HG03439 (cell line): Measurements from ENCODE around the gene PTPRG.

Experiments used
- ATAC-seq: cut with Tn5 transposase; IDR thresholded peaks from one replicate; pipeline ENCODE4 v1.9.1; 2021; ENCODE audit warnings: mild to moderate bottlenecking, moderate library complexity; ENCODE audit not compliant: unreplicated experiment

PTPRG gene

DNA sequence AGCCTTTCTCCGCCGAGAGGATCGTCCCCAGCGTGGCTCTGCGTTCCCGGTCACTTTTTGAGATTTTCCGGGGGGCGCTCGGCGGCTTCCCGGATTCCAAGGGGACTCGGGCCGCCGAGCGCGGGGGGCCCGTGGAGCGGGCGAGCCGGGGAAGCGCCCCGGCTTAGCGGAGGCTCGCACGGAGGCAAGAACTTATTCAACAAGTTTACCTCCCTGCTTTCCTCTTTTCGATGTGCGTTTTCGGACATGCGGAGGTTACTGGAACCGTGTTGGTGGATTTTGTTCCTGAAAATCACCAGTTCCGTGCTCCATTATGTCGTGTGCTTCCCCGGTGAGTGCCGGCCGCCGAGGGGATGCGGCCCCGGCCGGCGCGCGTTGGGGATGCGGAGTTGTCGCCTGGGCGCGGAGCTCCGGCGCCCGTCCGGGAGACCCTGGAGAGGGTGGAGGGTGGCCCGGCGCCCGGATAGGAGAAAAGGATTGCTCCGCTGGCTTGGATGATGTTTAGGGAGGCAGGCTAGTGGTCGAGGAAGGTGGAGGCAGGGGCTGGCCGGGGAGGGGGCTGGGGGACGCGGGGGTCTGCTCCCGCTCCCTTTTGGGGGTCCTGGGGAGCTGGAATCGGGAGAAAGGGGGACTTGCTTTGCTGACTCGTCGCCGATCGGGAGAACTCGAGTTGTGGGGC is 810 bp downstream of the PTPRG start:
- ATAC-seq = no peak

DNA sequence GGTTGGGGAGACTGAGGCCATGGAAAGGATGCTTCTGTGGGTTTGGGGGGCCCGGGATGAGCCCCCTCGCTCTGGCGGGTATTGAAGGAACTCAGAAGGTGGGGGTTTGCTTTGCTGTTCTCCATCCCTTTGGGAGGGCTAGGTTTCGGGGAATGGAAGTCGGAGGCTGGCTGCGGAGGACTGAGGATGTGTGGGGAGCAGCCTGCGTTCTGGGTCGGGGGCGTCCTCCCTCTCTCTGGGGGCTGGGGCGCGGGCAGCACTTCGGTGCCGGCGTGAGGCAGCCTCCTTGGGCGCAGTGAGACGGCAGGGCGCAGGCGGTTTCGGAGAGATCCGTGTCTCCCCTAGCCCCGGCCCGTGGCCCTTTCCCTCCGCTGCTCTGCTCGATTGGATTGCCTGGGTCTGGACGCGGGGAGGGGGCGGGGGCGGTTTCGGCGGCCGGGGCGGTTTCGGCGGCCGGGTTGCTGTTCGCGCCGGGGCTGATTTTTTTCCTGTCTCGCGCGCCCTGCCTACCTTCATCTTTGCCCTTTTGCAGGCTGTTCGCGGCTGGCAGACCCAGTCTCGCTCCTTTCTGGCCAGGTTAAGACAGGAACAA is 1.4 kb downstream of the PTPRG start:
- no peak for ATAC-seq

DNA sequence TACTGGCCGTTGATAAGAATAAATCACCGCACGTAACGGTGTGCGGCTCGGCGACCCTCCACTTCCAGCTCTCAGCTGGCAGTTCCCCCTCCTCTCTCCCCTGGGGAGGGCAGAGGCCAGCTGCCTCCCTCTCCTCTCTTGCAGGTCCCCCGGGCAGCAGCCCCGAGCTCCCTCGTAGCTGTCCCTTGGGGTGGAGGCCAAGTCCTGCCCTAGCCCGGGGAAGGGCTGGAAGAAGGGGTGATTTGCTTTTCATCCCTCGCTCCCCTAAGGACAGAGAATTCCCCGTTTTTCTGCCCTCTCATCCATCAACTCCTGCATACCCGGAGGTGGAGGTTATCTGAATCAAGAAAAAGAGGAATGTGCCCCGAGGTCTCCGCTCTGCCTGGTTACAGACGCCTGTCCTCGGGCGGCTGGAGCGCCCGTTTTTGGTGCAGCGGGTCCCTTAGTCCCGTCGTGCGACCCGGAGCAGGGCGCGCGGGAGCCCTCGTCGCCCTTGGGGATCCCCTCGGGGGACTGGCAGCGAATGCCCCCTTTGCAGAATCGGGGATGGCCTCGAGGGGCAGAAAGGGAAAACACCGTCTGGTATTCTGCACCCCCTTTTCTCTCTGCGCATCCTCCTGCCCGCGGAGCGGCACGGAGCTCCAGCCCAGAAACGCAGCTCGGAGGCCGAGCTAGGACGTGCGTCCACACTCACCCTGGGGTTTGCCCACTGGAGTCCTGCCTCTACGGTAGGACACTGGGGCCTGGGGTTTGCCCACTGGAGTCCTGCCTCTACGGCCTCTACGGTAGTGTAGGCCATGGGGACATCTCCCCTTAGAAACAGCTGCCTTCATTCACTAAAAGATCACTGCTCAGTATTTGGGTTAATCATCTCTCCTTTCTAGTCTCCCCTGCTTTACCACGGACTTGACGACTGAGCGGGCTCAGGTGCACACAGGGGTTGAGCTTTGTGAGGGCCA is 2.2 kb downstream of the PTPRG start:
- ATAC-seq = no peak

DNA sequence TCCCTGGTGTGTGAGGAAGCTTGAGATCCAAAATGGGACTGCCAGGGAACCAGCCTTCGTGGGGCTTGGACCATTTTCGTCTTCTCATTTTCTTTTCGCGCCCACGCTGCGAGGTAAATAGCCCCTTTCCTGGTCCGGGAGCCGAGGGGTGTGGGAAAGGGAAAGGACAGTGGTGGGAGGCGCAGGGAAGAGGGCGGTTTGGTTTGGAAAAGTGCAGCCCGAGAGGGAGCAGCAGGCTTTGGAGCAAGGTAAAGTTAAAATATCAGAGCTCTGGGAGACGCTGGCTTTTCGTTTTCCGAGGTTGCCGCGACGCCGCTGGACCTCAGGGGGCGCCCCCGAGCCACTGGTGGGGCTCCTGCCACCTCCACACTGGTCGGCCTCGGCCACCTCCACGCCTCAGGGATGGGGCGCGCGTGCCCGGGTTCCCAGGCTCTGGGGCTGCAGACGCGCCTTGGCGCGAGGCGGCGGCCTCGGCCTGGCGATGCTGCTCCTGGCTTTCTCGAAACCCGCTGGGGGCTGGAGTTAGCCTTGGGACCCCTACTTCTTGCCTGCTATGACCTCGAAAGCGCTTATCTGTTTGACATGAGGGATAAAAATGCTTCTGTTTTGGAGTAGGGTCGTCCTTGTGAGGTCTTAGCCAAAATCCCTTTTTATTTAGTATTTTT is 3.2 kb downstream of the PTPRG start:
- no peak for ATAC-seq

DNA sequence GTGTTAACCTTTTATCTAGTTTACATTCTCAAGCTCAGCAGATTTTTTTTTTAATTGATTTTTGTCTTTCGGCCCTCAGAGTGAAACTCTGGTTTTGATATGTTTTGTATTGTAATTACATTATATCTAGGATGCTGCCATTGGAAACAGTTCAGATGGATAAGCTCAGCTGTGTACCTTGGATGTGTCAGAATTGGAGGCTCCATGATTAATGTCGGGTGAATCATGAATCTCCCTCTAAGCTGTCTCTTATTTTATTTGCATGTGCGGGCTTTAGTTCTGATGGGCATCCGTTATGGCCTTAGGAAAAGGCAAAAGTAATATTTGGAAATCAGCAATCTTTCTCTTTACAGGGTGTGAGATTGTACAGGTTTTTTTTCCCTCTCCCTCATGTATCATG is 4.2 kb downstream of the PTPRG start:
- no peak for ATAC-seq

DNA sequence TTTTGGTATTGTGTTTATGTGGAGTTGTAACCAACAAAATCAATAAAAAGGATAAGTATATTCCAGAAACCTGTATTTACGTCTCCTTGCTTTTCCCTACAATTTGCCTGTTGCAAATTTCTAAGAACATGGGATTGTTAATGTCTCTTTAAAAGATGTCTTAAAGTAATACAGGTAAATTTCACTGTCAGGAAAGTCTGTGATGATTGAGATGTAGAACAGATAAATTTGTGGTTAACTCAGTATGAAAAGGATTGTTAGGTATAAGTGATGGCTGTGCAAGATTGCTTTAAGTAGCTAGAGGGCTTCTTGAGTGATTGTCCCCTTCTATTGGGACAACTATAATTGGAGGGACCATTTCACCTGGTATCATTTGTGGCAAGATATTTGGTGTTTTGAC is 6.8 kb downstream of the PTPRG start:
- no peak for ATAC-seq

DNA sequence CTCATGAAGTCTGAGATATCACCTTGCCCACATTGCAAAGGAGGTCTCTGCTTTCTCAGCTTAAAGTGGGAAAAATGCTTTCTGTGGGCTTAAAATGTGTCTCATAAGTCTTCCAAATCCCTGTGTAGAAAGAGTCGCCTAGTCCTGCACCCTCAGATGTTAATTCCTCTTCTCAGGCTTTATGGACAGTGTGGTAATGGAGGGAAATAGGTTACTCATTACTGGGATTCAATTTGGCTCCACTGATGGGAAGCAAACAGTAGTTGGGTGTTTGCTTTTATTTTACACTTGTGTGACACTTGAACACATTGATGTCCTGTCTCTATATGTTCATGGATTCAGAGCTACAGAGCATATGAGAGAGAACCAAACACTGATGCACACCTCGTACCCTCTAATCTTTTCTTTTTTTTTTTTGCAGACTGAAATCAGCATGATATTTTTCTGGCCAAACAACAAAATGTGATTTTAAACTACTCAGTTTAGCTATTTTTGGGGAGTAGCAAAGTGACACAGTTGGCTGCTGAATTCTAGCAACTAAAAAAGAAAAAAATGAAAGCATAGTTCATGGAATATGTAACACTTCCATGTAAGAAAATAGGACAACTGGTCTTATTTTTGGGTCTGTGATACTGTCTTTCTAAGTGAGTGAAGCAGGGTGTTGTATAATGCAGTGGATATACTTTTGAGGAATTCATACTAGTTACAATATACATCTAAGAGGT is 8.6 kb downstream of the PTPRG start:
- no peak for ATAC-seq

DNA sequence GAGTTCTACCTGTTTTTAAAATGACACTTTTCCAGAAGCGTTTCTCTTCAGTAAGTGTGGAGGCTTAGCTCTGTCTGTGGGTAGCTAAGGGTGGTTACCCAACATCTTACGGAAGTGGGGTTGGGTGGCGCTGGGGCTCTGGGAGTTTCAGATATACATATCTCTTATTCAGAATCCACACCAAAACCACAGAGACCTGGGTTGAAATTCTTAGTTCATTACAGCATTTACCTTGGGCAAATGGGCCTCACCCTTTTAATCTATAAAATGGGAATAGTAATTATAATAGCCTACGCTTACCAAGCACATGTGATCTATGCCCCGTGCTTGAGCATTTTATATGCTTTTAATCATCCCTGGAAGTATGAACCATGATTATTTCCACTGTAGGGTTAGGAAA is 9.4 kb downstream of the PTPRG start:
- no peak for ATAC-seq

DNA sequence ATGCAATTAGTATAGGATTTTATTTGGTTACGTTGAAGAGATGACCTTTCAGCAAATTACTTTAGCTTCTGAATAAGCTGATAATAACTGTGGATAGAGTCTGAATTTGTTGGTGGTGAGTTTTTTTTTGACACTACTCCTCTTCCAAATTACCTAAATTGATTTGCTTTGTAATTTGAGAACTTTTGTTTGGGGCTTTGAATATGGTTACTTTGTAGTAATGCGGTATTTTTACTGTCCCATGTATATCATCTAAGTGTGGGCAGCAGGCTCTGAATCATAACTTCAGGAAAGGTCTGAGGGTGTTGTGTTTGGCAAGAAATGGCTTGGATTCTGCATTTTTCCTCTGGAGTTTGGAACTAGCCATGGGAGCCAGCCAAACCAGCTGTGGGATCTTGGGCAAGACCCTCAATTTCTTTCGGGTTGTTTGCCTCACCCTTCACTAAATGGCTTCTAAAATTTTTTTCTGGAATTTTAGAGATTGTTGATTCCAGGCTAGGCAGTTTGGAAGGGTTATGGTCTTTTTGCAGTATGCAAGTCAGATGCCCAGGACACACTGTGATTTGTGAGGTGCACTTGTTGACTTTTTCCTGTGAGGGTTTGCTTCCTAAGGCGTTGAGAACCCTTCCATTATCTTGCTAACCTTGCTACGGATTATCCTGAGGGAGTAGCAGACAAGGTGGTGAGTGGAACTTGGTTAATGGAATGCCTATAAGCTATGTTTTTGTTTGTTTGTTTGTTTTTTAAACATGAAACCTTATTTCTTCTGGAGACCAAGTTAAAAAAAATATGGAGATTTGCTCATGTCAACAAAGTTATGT is 10.4 kb downstream of the PTPRG start:
- no peak for ATAC-seq

DNA sequence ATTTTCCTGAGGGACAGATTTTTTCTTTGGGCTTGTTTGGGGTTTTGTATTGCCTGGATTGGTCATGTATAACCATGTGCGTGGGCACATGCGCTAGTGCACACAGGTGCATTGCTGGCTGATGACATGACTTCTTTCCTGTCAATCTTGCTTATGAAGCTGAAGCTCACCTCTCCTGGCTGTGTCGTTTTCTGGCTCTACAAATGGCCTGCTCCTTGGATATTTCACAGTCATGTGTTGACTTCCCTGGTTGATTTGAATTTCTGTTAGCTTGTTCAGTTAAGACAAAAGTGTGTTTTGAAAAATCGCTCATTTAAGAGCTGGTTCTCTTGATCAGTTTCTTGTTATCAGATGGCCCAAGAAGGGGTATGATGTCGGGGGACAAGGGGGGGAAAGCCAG is 11.5 kb downstream of the PTPRG start:
- no peak for ATAC-seq

DNA sequence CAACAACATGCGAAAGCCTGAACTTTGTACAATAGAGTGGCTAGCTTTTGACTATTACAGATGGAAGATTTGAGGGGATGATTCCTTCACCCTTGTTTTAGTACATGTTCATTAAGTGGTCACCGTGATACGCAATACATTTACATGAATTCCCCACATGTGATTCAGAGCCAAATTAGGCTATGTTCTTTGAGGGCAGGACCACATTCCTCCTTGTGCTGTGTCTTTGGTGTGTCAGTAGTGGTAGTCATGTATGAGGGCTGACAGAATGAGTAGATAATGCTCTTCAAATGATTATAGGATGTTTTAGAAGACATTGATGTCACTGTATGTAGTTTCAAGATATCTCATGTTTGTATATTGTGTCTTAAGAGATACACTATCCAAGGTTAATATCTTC is 12.1 kb downstream of the PTPRG start:
- no peak for ATAC-seq

DNA sequence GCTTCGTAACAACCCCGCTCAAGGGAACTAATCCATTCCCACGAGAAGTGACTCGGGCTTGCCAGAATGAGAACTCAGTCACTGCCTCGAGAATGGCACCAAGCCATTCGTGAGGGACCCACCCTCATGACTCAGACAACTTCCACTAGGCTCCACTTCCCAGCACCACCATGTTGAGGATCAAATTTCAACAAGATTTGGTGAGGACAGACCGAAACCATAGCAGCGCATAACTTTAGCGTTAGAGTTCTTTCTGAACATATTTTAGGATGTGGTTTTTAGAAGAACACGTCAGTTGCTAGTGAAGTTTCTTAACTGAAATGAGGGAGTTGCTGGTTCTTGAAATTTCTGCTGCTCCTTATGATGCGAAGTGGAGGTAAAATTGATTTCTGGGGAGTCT is 13.5 kb downstream of the PTPRG start:
- ATAC-seq = no peak

DNA sequence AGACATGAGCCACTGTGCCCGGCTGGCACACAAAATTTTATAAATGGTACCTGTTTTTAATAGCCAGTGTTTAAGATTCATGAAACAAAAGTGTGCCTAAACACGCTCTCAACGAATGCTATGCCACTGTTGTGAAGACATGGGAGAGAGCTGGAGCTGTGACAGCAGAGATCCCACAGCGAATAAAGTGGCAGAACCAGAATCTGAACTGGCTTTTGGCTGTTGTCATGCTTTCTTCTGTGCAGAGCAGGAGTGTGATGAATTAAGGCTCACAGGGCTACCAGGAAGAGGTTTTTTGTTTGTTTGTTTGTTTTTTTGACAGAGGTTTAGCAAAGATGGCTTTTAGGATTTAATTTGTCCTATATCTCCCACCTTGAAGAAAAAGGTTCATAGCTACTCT is 14.5 kb downstream of the PTPRG start:
- no peak for ATAC-seq

DNA sequence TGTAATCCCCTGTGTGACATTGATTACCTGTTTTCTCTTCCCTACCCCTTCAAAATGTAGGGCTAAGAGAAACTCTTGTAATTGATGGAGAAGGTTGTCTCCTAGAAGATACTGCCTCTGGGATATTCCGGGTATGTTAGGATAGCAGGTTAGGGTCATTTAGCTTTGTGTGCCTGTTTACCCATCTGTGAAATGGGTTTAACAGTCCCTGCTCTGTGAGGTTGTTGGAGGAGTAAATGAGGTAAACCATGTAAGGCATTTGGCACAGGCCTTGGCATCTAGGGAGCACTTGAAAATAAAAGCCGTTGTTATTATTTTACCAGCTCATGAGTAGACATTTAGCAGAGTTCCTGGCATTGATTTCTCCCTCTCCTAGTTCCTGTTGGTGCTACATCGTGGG is 16.4 kb downstream of the PTPRG start:
- ATAC-seq = no peak

DNA sequence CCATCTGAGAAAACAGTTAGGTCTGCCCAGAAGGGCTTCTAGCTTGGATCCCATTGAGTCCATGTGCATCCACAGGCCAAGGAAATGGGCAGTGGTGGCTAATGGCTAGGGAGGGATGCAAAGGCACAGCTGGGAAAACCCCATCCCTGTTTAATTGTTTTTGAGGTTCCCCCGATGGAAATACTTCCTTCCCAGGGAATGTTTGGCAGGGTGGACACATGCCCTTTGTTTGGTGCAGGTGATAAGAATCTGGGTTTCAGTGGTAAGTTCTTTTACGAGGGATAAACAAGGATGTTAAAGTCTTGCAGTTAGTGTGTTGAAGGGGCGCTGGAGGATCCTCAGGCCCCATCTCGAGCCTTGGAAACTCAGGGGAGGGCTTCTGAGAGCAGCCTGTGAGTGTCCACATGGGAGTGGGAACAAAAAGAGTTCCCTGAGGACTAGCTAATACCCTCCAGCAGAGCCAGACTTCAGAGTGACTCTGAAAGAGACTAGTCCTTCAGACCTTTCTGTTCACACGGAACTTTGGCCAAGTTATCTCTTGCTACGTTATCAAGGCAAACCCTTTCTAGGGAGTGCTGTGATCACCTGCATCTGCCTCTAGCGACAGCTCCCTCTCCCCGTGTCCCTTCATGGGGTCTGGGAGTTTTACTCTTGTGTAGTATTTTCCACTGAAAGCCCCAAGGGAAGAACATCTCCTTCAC is 17.4 kb downstream of the PTPRG start:
- ATAC-seq = no peak

DNA sequence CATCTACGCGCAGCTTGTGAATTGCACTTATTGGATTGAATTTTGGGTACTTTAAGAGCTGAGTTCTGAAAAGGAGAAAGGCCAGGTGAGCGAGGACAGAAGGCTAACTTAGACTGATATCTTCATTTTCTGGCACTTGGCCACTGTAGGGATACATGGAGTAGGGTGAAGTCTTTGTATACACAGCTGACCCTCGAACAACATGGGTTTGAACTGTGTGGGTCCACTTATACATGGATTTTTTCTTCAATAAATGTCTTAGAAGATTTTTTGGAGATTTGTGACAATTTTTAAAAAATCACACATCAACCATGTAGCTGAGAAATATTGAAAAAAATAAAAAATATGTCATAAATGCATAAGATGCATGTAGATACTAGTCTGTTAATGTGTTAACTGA is 18.3 kb downstream of the PTPRG start:
- no peak for ATAC-seq

DNA sequence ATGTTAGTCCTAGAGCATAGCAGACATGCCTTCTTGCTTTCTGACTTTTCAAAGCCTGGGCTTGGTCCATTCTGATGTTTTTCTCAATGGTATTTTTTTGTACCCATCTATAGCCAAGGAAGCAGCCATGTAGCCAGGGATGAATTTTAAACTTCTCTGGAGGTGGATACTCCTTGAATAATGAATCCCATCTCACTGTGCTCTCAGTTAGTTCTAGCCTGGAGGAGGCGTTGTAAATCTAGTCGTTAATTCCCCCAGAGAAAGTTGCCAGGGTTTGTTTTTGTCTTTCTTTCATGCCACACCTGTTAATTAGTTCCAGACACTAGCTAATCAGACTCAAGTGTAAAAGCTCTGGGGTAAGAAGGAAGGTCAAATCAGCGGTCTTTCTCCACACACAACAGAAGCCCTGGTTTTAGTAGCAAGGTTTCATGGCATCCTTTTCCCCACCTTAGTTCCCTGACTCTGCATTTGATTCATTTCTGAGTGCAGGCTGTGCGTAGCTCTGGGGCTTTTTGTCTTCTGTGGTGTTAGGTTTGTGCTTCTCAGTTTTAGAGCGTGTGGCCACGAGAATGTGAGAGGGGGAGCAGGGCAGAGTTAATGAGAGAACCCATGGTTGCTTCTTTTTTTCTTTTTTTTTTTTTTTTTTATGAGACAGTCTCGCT is 19.7 kb downstream of the PTPRG start:
- no peak for ATAC-seq

DNA sequence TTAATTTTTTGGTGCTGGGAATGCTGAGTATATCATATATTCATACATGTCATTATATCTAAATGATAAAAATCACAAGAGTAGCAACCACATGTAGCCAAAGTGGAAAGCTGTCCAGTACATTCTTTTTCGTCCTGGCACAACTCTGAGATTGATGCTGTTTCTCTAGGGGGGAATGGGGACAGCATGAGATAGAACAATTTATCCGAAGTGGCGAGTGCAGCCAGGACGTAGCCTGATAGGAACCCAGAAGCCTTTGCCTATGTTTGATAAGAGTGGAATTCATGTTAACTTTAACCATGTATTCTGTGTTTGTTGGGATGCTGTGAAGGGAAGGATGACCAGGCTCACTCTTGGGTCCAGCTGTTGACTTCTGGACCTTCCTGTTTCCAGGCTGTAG is 20.9 kb downstream of the PTPRG start:
- ATAC-seq = no peak

DNA sequence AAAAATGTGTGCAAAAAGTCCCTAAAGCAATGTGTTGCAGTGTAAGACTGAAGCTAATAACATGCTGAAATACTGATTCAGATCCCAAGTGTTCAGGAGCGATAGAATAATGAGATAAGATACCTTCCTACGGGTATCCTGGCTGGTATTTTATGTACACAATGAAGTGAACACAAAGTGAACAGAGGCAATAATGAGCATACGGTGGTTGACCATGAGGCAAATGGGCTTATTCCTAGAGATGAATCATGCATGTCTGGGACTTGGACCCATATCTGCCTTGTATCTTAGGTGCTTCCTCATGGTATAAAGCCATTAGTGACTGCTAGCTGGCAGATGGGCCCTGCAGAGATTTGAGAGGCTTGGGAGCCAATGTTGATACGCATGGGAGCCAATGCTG is 21.5 kb downstream of the PTPRG start:
- ATAC-seq = no peak
